Stimulated activated naive B cell treated with anti-CD40 and anti-IgM and Interleukin-4, amounts not matched to agents 10 μg/mL and 1 μg/mL and 100 μg/mL, for 72 hours (primary cell): ENCODE measurements around the gene NDUFA7.
"Not testable (repeated sequence)": the region's sequence is repeated elsewhere in the genome, so short reads cannot be mapped to it uniquely, and the experiment has no call there.

ENCODE experiments used
- ATAC-seq, 2 donors: fragments of 150-1000 bp; cut with Tn5 transposase; replicated peaks; 2 replicates each; pipeline ENCODE4 v1.10.0; 2021; ENCODE audit warnings: moderate library complexity in 1 of 2
- DNase-seq: peaks from one replicate; pipeline ENCODE4 v3.0.0; 2021
- H3K27ac Mint-ChIP-seq: one replicate; pipeline ENCODE4 v1.8.0; 2022; ENCODE audit warnings: mild to moderate bottlenecking, mixed read lengths
- H3K27me3 Mint-ChIP-seq, 2 donors: one replicate each; pipeline ENCODE4 v1.8.0; 2022; ENCODE audit warnings: mixed read lengths in 2 of 2
- H3K36me3 Mint-ChIP-seq, 2 donors: one replicate each; pipeline ENCODE4 v1.8.0; 2022; ENCODE audit warnings: mixed read lengths in 2 of 2, mild to moderate bottlenecking in 1 of 2
- H3K4me1 Mint-ChIP-seq, 2 donors: one replicate each; pipeline ENCODE4 v1.8.0; 2022; ENCODE audit warnings: mixed read lengths in 2 of 2, mild to moderate bottlenecking in 1 of 2
- H3K4me3 Mint-ChIP-seq, 2 donors: one replicate each; pipeline ENCODE4 v1.8.0; 2022; ENCODE audit warnings: mild to moderate bottlenecking in 2 of 2, mixed read lengths in 2 of 2, moderate library complexity in 1 of 2
- H3K9me3 Mint-ChIP-seq, 2 donors: one replicate each; pipeline ENCODE4 v1.8.0; 2022; ENCODE audit warnings: mixed read lengths in 2 of 2, mild to moderate bottlenecking in 1 of 2

Gene NDUFA7

GRCh38 chr19:8352845-8353244 lies 31.7 kb upstream of the NDUFA7 start:
- not testable (repeated sequence) for DNase-seq, ATAC-seq, H3K4me3 Mint-ChIP-seq, H3K36me3 Mint-ChIP-seq, H3K27ac Mint-ChIP-seq, H3K4me1 Mint-ChIP-seq, H3K9me3 Mint-ChIP-seq
- H3K27me3 Mint-ChIP-seq, result peaks cover 21 to 40% of the 10 kb centered on the region in 2 donors

GRCh38 chr19:8352134-8352827 lies 31.1 kb upstream of the NDUFA7 start:
- Mint-ChIP-seq H3K4me3 (no peak overlapping the region), H3K27me3 (peaks cover 21 to 40% of the 10 kb centered on the region in 2 donors), H3K4me1 (peaks cover 5 to 6% of the 10 kb centered on the region in 2 donors), H3K27ac (no peak overlapping the region), H3K9me3 (peaks cover 0 to 4% of the 10 kb centered on the region in 2 donors), H3K36me3 (no peaks in the 10 kb centered on the region)
- ATAC-seq (no peak), DNase-seq (no peak)

DNA sequence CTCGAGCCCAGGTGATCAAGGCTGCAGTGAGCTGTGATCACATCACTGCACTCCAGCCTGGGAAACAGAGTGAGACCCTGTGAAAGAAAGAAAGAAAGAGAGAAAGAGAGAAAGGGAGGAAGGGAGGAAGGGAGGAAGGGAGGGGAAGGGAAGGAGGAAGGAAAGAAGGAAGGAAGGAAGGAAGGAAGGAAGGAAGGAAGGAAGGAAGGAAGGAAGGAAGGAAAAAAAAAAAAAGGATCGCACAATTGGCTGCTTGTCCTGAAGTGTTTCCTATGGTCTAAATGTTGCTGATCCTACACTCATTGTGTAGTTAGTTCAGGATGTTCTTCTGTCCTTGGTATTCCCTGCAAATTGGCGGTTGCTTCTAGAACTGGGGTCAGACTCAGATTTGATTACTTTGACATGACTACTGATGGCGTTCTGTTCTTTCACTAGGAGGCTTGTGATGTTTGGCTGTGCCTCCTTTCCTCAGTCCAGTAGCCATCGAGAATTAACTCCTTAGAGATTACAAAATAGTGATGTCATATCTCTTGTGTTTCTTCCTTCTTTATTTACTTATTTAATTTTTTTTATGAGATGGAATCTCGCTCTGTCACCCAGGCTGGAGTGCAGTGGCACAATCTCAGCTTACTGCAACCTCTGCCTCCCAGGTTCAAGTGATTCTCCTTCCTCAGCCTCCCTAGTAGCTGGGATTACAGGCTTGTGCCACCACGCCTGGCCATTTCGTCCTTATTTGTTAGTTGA lies 28.6 kb upstream of the NDUFA7 start:
- not testable (repeated sequence) for H3K4me1 Mint-ChIP-seq, H3K9me3 Mint-ChIP-seq, H3K27ac Mint-ChIP-seq, H3K4me3 Mint-ChIP-seq, H3K36me3 Mint-ChIP-seq, DNase-seq, ATAC-seq
- peaks cover 25 to 36% of the 10 kb centered on the region in 2 donors for H3K27me3 Mint-ChIP-seq

DNA sequence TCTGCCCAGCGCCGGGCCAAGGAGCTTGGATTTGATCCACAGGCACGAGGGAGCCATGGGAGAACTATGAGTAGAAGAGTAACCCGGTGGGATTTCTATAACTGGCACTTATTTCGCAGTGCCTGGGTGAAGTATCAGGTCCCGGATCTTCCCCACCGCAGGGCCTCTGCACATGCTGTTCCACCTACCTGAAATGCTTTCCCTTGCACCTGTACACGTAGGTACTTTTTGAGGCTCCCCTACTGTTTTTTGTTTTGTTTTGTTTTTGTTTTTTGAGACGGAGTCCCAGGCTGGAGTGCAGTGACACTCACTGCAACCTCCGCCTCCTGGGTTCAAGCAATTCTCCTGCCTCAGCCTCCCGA lies 22.3 kb upstream of the NDUFA7 start:
- H3K27me3 Mint-ChIP-seq, result peaks cover 20 to 55% of the 10 kb centered on the region in 2 donors
- no peaks in the 10 kb centered on the region for H3K36me3 Mint-ChIP-seq
- no peak for DNase-seq
- H3K9me3 Mint-ChIP-seq, result no peaks in the 10 kb centered on the region
- H3K4me3 Mint-ChIP-seq, result peak overlapping the region; percentile 77 to 84
- H3K27ac Mint-ChIP-seq, result peak overlapping the region; percentile 31
- H3K4me1 Mint-ChIP-seq, result peaks cover 10 to 24% of the 10 kb centered on the region in 2 donors
- ATAC-seq, result no peak

- Mint-ChIP-seq H3K4me1 (peaks cover 10 to 24% of the 10 kb centered on the region in 2 donors), H3K36me3 (no peaks in the 10 kb centered on the region), H3K27ac (peak within 1 kb of the TSS; percentile 31), H3K27me3 (peaks cover 25 to 61% of the 10 kb centered on the region in 2 donors), H3K9me3 (no peaks in the 10 kb centered on the region), H3K4me3 (peak within 1 kb of the TSS; percentile 77 to 84)
- peak; percentile 100 for ATAC-seq
- DNase-seq, result peak; percentile 88
These were observed 21.7 kb upstream of the NDUFA7 start, which contains the start of gene KANK3 for GRCh38 chr19:8342684-8343482. Gene KANK3 (minus strand): TSS chr19:8343262. CDS start chr19:8337828, 5,434 bp downstream.

- Mint-ChIP-seq H3K27me3 (peaks cover 30 to 66% of the 10 kb centered on the region in 2 donors), H3K4me3 (no peak overlapping the region)
These were observed 21.1 kb upstream of the NDUFA7 start for GRCh38 chr19:8342316-8342683.

DNA sequence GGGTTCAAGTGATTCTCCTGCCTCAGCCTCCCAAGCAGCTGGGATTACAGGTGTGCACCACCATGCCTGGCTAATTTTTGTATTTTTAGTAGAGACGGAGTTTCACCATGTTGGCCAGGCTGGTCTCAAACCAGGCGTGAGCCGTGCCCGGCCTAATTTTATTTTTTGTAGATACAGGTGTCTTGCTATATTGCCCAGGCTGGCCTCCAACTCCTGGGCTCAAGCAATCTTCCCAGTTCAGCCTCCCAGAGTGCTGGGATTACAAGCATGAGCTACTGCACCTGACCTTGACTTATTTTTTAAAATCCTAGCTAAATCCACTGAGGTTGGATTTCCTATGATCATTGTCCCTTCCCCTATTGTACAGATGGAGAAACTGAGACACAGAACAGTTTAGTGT lies 20.3 kb upstream of the NDUFA7 start:
- not testable (repeated sequence) for H3K4me3 Mint-ChIP-seq, H3K27ac Mint-ChIP-seq

More at GRCh38 chr19:8342316-8342683, 21.1 kb upstream of the NDUFA7 start:
- ATAC-seq (no peak), DNase-seq (no peak)
- no peaks in the 10 kb centered on the region for H3K36me3 Mint-ChIP-seq
- H3K27ac Mint-ChIP-seq, result no peak overlapping the region
- no peaks in the 10 kb centered on the region for H3K9me3 Mint-ChIP-seq
- H3K4me1 Mint-ChIP-seq, result peaks cover 10 to 24% of the 10 kb centered on the region in 2 donors

DNA sequence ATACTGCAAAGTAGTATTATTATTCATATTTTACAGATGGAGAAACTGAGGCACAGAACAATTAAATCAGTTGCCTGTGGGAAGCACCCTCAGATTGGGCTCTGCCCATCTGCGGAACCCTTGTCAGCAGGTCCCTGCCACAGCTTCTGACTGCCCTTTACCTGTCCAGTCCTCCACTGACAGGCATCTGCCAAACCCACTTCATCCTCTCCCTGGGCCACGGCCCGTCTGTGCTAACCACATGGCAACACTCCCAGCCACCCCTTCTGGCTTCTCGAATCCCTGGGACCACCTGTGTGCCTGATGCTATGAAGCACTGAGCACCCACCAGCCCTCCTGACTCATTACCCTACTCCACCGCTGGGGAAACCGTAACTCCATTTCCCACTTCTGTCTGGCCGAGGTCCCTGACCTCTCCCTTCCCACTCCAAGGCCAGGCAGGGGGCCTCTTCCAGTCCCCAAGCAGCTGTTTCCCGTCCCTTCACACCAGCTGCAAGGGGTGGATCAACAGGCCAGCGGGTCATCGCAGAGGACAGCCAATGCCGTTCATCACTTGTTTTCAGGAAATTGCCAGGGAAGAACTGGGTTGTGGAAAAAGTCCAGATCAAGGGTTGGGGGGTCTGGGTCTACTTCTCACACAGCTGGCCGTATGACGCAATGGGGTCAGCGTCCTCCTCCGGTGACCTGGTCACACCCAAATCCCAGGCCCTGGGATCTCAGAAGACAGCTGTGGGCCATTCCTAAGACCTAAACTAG lies 19.3 kb upstream of the NDUFA7 start:
- no peak for ATAC-seq
- Mint-ChIP-seq H3K4me3 (no peak overlapping the region), H3K36me3 (no peaks in the 10 kb centered on the region), H3K27me3 (peaks cover 38 to 78% of the 10 kb centered on the region in 2 donors), H3K4me1 (peaks cover 18 to 36% of the 10 kb centered on the region in 2 donors), H3K27ac (no peak overlapping the region), H3K9me3 (no peaks in the 10 kb centered on the region)
- no peak for DNase-seq

More for the DNA sequence above, 20.3 kb upstream of the NDUFA7 start:
- not testable (repeated sequence) for DNase-seq, H3K36me3 Mint-ChIP-seq, H3K9me3 Mint-ChIP-seq, ATAC-seq
- Mint-ChIP-seq H3K27me3 (peaks cover 34 to 71% of the 10 kb centered on the region in 2 donors), H3K4me1 (peaks cover 13 to 28% of the 10 kb centered on the region in 2 donors)

- H3K9me3 Mint-ChIP-seq, result no peaks in the 10 kb centered on the region
- peaks cover 32 to 77% of the 10 kb centered on the region in 2 donors for H3K27me3 Mint-ChIP-seq
- ATAC-seq (no peak), DNase-seq (no peak)
- no peaks in the 10 kb centered on the region for H3K36me3 Mint-ChIP-seq
- H3K4me1 Mint-ChIP-seq, result peaks cover 20 to 36% of the 10 kb centered on the region in 2 donors
- no peak overlapping the region for H3K4me3 Mint-ChIP-seq
- H3K27ac Mint-ChIP-seq, result no peak overlapping the region
These were observed 17.7 kb upstream of the NDUFA7 start for GRCh38 chr19:8338835-8339234.

DNA sequence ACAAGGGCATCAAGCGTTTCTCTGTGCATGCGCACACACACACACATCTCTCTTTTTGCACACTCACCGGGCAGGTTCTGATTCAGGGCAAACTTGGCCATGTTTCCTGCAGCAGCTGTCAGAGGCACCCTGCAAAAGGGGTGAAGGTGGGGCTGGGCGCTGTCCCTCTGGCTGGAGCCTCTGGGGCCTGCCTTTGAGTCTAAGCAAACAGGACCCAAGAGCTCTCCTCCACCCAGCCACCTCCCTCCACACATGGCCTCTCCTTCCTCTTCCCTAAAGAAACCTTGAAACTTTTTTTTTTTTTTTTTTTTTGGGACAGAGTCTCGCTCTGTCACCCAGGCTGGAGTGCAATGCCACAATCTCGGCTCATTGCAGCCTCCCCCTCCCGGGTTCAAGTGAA lies 16.6 kb upstream of the NDUFA7 start:
- H3K27me3 Mint-ChIP-seq, result peaks cover 30 to 75% of the 10 kb centered on the region in 2 donors
- H3K36me3 Mint-ChIP-seq, result no peaks in the 10 kb centered on the region
- H3K27ac Mint-ChIP-seq, result peak overlapping the region; percentile 25
- no peak for DNase-seq
- no peaks in the 10 kb centered on the region for H3K9me3 Mint-ChIP-seq
- no peak overlapping the region for H3K4me3 Mint-ChIP-seq
- no peak for ATAC-seq
- H3K4me1 Mint-ChIP-seq, result peaks cover 16 to 26% of the 10 kb centered on the region in 2 donors

- Mint-ChIP-seq H3K27me3 (peaks cover 30 to 70% of the 10 kb centered on the region in 2 donors), H3K4me3 (peak overlapping the region in 1 of 2 donors; percentile 26), H3K4me1 (peaks cover 16 to 21% of the 10 kb centered on the region in 2 donors), H3K36me3 (no peaks in the 10 kb centered on the region), H3K9me3 (no peaks in the 10 kb centered on the region), H3K27ac (no peak overlapping the region)
- no peak for ATAC-seq
- DNase-seq, result no peak
These were observed 15.5 kb upstream of the NDUFA7 start for GRCh38 chr19:8336660-8337059.

- Mint-ChIP-seq H3K4me1 (peaks cover 16 to 21% of the 10 kb centered on the region in 2 donors), H3K9me3 (no peaks in the 10 kb centered on the region), H3K4me3 (peak overlapping the region; percentile 57 to 59), H3K27ac (no peak overlapping the region), H3K27me3 (peaks cover 30 to 70% of the 10 kb centered on the region in 2 donors), H3K36me3 (no peaks in the 10 kb centered on the region)
- ATAC-seq, result no peak
- no peak for DNase-seq
These were observed 14.9 kb upstream of the NDUFA7 start for GRCh38 chr19:8336072-8336569.

- H3K27me3 Mint-ChIP-seq, result peaks cover 26 to 69% of the 10 kb centered on the region in 2 donors
These were observed 14.3 kb upstream of the NDUFA7 start for GRCh38 chr19:8335343-8336071.

More at GRCh38 chr19:8335343-8336071, 14.3 kb upstream of the NDUFA7 start:
- DNase-seq (peak; percentile 35), ATAC-seq (peak; percentile 63 to 73)
- no peak overlapping the region for H3K27ac Mint-ChIP-seq
- no peaks in the 10 kb centered on the region for H3K36me3 Mint-ChIP-seq
- peaks cover 13 to 17% of the 10 kb centered on the region in 2 donors for H3K4me1 Mint-ChIP-seq
- no peaks in the 10 kb centered on the region for H3K9me3 Mint-ChIP-seq
- peak overlapping the region; percentile 57 to 59 for H3K4me3 Mint-ChIP-seq
